Hepatocyte (in vitro differentiated cells): ENCODE data around the gene TMA7B.

Source experiments
- EZH2 ChIP-seq: fragments of 200-600 bp; sonication (generic); IDR thresholded peaks from 2 replicates; pipeline ENCODE4 v1.6.1; 2016; ENCODE audit warnings: antibody characterized with exemption, mild to moderate bottlenecking, borderline replicate concordance
- EZH2phosphoT487 ChIP-seq: fragments of 200-600 bp; sonication (generic); IDR thresholded peaks from one replicate; pipeline ENCODE4 v1.6.1; 2018; ENCODE audit warnings: antibody characterized with exemption, mild to moderate bottlenecking, low read depth, moderate library complexity; ENCODE audit not compliant: unreplicated experiment, severe bottlenecking
- TF ChIP-seq, protein P1 (sequence below): fragments of 200-600 bp; sonication (generic); IDR thresholded peaks from 2 replicates; pipeline ENCODE4 v1.5.1; 2016; ENCODE audit warnings: antibody characterized with exemption, mild to moderate bottlenecking; ENCODE audit not compliant: poor library complexity

- TF ChIP-seq, protein P1, sequence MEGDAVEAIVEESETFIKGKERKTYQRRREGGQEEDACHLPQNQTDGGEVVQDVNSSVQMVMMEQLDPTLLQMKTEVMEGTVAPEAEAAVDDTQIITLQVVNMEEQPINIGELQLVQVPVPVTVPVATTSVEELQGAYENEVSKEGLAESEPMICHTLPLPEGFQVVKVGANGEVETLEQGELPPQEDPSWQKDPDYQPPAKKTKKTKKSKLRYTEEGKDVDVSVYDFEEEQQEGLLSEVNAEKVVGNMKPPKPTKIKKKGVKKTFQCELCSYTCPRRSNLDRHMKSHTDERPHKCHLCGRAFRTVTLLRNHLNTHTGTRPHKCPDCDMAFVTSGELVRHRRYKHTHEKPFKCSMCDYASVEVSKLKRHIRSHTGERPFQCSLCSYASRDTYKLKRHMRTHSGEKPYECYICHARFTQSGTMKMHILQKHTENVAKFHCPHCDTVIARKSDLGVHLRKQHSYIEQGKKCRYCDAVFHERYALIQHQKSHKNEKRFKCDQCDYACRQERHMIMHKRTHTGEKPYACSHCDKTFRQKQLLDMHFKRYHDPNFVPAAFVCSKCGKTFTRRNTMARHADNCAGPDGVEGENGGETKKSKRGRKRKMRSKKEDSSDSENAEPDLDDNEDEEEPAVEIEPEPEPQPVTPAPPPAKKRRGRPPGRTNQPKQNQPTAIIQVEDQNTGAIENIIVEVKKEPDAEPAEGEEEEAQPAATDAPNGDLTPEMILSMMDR: no peak
- TF ChIP-seq EZH2phosphoT487 (no peak), EZH2 (no peak)
Measured at GRCh38 chr22:40006641-40007040, 46.4 kb downstream of the TMA7B start.
